Pancreas (tissue), 10 donors: ENCODE results near the gene ACTRT2. TPM values are rescaled to one million over a fixed set of nuclear protein-coding genes. Genes with fewer than 3 reads are reported as not detected.

Experiments
- ATAC-seq, 4 donors: fragments of 200-7000 bp; cut with Tn5 transposase; one replicate each; pipeline versions ENCODE4 v1.8.0 to v1.9.1; 2020; ENCODE audit warnings: mild to moderate bottlenecking in 4 of 4, moderate library complexity in 4 of 4
- DNase-seq, 6 donors: peaks; one replicate each; pipeline ENCODE4 v3.0.0-alpha.2; 2020
- FAIRE-seq: peaks from 2 replicates; lab custom pipeline; 2012; peaks lifted over from hg19 to GRCh38; lab: Jason Lieb, UNC
- H3K27ac ChIP-seq, 4 donors: fragments of 200-600 bp; sonication (generic); 1 replicate in 3 of 4; 2 replicates in 1 of 4; pipeline versions ENCODE4 v1.5.0 to v1.8.0; 2020
- H3K27me3 ChIP-seq, 4 donors: fragments of 200-600 bp; one replicate each; pipeline ENCODE4 v1.8.0; 2021
- H3K36me3 ChIP-seq, 3 donors: fragments of 200-600 bp; sonication (generic) in 1 of 3; one replicate each; pipeline versions ENCODE4 v1.5.0 to v1.8.0; 2020 to 2021
- H3K4me1 ChIP-seq, 3 donors: fragments of 200-600 bp; one replicate each; pipeline ENCODE4 v1.8.0; 2021
- H3K4me3 ChIP-seq, 4 donors: fragments of 200-600 bp; sonication (generic) in 2 of 4; one replicate each; pipeline versions ENCODE4 v1.5.0 to v1.8.0; 2020 to 2021
- H3K9me3 ChIP-seq, 4 donors: fragments of 200-600 bp; one replicate each; pipeline ENCODE4 v1.8.0; 2021
- WGBS, 2 donors: extraction: QIAGEN DNeasy Blood & Tissue Kit; methylation state at CpG; one replicate each; pipeline ENCODE4 v1.1.7; 2013; 5-methylcytosine and 5-hydroxymethylcytosine counted together
- intact Hi-C, 3 donors: fragments of 100-400 bp; cut with DNase I; formaldehyde crosslinking; loops; one replicate each; pipeline versions ENCODE4 v1.11.1 to v1.14.2; 2022
- polyA plus RNA-seq, 2 donors: library from polyadenylated mRNA; stranded (reverse); fragments of 200-250 nt; gene quantifications; one replicate each; pipeline ENCODE4 v1.2.3, GENCODE V29; 2013
- total RNA-seq, 6 donors: library from RNA; stranded (reverse); fragmentation: NEBNext Ultra II Directional in 4 of 6; extraction: Animal tissue kit (Norgen Biotek cat#: 25700) in 4 of 6; gene quantifications; one replicate each; pipeline versions ENCODE4 v1.2.1 to v1.2.4, GENCODE V29; 2021 to 2023
- TF ChIP-seq, protein P1 (sequence below), 4 donors: fragments of 200-600 bp; sonication (generic) in 3 of 4; IDR thresholded peaks; one replicate each; pipeline versions ENCODE4 v1.5.0 to v1.8.0; 2021; ENCODE audit warnings: antibody characterized with exemption in 4 of 4
- donor health status: healthy with polysubstance abuse.
- donor health status: DM: no; HTN: no; CAD: no; lungs with moderate emphysema.
- donor health status: DM: no; HTN: no; CAD: no.
- donor health status: control.
- donor health status: control.
- donor health status: Bipolar disorder and iron deficiency.
- donor health status: DM: yes; HTN: yes; CAD: no.
- donor health status: DM: no; HTN: no; CAD: no.
- donor health status: DM: no; HTN: no; CAD: no.
- donor health status: DM: yes; HTN: yes; CAD: no.

ACTRT2 gene
- total and polyA plus RNA-seq, 8 donors, result not detected

DNA sequence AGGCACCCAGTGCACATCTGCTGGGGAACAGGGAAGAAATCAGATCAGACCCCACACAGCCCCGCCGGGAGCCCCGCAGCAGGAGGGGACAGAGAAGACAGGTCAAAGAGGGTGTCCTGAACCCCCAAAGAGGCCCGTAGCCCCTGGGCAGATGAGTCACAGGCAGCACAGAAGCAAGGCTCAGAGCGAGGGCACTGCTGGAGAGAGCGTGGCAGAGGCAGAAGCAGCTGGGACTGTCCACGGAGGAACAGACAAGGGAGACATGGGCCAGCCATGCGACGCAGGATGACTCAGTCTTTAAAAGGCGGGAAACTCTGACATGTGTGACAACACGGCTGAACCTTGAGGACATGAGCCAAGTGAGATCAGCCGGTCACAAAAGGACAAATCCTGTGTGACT, 33.2 kb downstream of the ACTRT2 start:
- whole genome bisulfite sequencing, 2 donors, result 73 to 83% methylated on average over 12 of the region's 12 CpGs
- H3K27me3 ChIP-seq, result no peaks in the 10 kb centered on the region
- intact Hi-C loops, result no loop called here

DNA sequence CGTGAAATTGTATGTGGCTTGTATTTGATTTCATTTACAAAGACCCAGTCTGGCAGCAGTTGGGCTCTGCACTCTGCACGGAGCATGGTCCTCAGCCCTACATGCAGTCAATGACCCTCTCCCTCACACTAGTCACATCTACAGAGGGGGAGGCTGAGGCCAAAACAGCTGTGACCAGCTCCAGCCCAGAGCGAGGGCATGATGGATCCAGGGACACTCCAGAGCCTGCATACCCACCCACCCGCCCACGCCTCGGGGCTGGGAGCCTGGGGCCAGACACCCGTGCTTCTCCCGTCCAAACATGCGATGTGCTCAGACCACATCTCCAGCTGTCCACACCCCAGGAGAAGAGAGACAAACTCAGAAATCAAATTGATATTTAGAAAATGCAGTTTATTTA, 33.8 kb downstream of the ACTRT2 start:
- no peaks in the 10 kb centered on the region for H3K27me3 ChIP-seq
- intact Hi-C loops, result no loop called here
- no peaks in the 10 kb centered on the region for H3K4me1 ChIP-seq
- no peak for ATAC-seq
- no peaks in the 10 kb centered on the region for H3K9me3 ChIP-seq
- WGBS, 2 donors, result 84 to 96% methylated on average over 9 of the region's 9 CpGs
- DNase-seq, result peak in 3 of 6 donors; percentile 9 to 23 (median 21)
- no peak for FAIRE-seq
- no peak overlapping the region for H3K27ac ChIP-seq
- H3K36me3 ChIP-seq, result no peaks in the 10 kb centered on the region
- TF ChIP-seq, protein P1, sequence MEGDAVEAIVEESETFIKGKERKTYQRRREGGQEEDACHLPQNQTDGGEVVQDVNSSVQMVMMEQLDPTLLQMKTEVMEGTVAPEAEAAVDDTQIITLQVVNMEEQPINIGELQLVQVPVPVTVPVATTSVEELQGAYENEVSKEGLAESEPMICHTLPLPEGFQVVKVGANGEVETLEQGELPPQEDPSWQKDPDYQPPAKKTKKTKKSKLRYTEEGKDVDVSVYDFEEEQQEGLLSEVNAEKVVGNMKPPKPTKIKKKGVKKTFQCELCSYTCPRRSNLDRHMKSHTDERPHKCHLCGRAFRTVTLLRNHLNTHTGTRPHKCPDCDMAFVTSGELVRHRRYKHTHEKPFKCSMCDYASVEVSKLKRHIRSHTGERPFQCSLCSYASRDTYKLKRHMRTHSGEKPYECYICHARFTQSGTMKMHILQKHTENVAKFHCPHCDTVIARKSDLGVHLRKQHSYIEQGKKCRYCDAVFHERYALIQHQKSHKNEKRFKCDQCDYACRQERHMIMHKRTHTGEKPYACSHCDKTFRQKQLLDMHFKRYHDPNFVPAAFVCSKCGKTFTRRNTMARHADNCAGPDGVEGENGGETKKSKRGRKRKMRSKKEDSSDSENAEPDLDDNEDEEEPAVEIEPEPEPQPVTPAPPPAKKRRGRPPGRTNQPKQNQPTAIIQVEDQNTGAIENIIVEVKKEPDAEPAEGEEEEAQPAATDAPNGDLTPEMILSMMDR (IDR thresholded peaks at IDR 0.05), result no peak
- H3K4me3 ChIP-seq, result no peak overlapping the region

More for the DNA sequence above, 33.2 kb downstream of the ACTRT2 start:
- Histone ChIP-seq H3K27ac (no peak overlapping the region), H3K4me3 (no peak overlapping the region), H3K4me1 (no peaks in the 10 kb centered on the region), H3K36me3 (no peaks in the 10 kb centered on the region), H3K9me3 (no peaks in the 10 kb centered on the region)
- DNase-seq (peak in 4 of 6 donors; percentile 6 to 39 (median 22)), ATAC-seq (no peak), FAIRE-seq (no peak)
- TF ChIP-seq, protein P1 (IDR thresholded peaks at IDR 0.05), result no peak

DNA sequence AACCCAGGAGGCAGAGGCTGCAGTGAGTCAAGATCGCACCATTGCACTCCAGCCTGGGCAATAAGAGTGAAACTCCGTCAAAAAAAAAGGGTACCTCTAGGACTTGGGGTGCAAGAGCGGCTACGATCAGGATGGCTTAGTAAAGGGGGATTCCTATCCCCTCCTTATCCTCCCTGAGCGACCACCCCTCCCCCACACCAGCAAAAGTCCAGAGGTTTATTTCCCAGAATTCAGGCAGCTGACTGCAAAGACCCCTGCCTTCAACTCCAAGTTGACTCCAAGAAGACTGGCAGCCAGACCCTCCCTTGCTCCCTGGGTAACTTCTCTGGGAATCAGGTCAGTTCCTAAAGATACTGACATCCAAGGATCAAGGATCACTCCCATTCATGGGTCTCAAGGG, 35.4 kb downstream of the ACTRT2 start:
- Histone ChIP-seq H3K27ac (no peak overlapping the region), H3K9me3 (no peaks in the 10 kb centered on the region), H3K27me3 (no peaks in the 10 kb centered on the region), H3K36me3 (no peaks in the 10 kb centered on the region), H3K4me1 (no peaks in the 10 kb centered on the region), H3K4me3 (no peak overlapping the region)
- intact Hi-C loops, result no loop called here
- DNase-seq (peak in 1 of 6 donors; percentile 4), ATAC-seq (no peak), FAIRE-seq (no peak)
- 89 to 95% methylated on average over 5 of the region's 5 CpGs for WGBS, 2 donors
- TF ChIP-seq, protein P1 (IDR thresholded peaks at IDR 0.05), result no peak

DNA sequence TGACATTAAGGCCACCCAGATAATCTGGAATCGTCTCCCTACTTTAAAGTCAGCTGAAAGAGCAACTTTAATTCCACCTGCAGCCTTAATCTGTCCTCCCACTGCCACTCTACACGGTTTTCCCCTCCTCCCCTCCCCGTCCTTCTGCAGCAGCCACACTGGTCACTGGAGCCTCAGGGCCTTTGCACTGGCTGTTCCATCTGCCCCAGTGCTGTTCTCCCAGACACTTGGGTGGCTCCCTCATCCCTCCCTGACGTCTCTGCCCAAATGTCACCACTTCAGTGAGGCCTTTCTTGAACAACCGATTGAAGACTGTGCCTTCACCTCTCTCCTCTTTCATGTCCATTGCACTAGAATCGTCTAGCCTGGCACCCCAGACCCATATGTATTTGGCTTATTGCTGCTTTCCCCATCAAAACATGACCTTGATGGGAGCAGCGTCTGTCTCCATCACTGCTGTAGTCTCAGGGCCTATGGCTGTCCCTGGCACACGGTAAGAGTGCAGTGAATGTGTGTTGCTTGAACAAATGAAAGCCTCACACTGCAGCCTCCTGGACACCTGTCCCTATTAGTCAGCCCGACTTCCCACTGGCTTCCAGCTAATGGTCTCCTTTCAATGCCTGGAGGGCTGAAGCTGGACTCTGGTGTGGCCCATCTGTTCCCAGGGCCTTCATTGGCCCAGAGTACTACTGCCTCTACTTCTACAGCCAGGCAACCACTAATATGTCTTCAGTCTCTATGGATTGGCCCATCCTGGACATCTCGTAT, 37.2 kb downstream of the ACTRT2 start:
- ATAC-seq (no peak), DNase-seq (peak in 2 of 6 donors; percentile 2 to 31), FAIRE-seq (no peak)
- Histone ChIP-seq H3K27me3 (no peaks in the 10 kb centered on the region), H3K4me3 (no peak overlapping the region), H3K36me3 (no peaks in the 10 kb centered on the region), H3K4me1 (no peaks in the 10 kb centered on the region), H3K9me3 (no peaks in the 10 kb centered on the region), H3K27ac (no peak overlapping the region)
- 76 to 91% methylated on average over 10 of the region's 10 CpGs for WGBS, 2 donors
- intact Hi-C loops, result no loop called here
- TF ChIP-seq, protein P1 (IDR thresholded peaks at IDR 0.05), result no peak

DNA sequence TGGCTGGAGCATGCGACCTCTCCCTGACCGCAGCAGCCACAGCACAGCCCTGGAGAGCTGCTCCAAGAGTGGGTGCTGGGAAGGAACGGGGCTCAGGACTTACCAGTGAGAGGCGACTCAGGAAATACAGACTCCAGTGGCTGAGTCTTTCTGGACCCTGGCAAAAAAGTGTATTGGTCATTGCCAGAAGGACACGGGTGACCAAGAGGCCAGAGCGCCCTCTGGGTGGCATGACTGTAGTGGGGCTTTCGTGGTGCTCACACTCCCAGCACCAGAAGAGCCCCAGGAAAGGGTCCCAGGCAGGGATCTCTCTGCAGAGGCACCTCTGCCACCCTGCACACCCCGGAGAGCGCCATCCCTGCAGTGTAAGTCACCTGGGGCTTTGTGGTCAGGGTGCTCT, 38.9 kb downstream of the ACTRT2 start:
- Histone ChIP-seq H3K4me1 (no peaks in the 10 kb centered on the region), H3K27me3 (no peaks in the 10 kb centered on the region), H3K36me3 (no peaks in the 10 kb centered on the region), H3K9me3 (no peaks in the 10 kb centered on the region), H3K4me3 (no peak overlapping the region), H3K27ac (no peak overlapping the region)
- WGBS, 2 donors, result 78 to 90% methylated on average over 9 of the region's 9 CpGs
- TF ChIP-seq, protein P1 (IDR thresholded peaks at IDR 0.05), result no peak
- ATAC-seq (no peak), FAIRE-seq (no peak), DNase-seq (peak in 3 of 6 donors; percentile 14 to 30 (median 26))
- intact Hi-C loops, result loop anchor here in 2 of 3 donors (10.0 kb wide), 3 partner anchors 125 to 355 kb away; no protein-coding TSS in a partner anchor
